ENCODE results near the gene FNBP1L. TPM values are rescaled to one million over a fixed set of nuclear protein-coding genes. Genes with fewer than 3 reads are reported as not detected.

The FNBP1L gene
- total and polyA plus RNA-seq, 10 of the 15 experiments (the other 5 are each of a cell fraction or from before 2014, with no cell fraction given) = 0.02 to 0.12 (median 0.07) TPM; not detected in 4

DNA sequence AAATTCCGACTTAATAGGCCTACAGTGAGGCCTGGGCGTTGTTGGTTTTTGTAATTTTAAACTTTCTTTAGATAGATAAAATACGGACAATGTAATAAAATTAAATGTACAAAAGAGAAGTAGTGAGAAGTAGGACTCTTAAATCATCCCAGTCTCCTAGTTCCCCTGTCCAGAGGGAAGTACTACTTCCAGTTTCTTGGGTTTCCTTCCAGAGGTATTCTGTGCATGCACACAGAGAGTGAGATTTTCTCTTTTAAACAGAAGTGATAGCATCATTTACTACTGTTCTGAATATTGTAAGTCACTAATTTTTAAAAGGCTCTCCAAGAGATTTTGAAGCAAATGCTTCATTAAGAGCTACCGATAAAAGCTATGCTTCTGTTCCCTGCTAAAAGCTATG lies 7.2 kb upstream of the FNBP1L start:
- DNase-seq (ENCODE audit: low read depth, low spot score) (no peak), FAIRE-seq (no peak), ATAC-seq (no peak)
- Histone ChIP-seq H3K27me3 (replicated peaks in 1 of 2; ENCODE audit: control insufficient read depth in 2 of 2, insufficient read depth in 2 of 2, low read length in 1 of 2) (peaks cover 0 to 2% of the 10 kb centered on the region in 2 experiments; a peak in 2 of 4 replicates), H3K9ac (ENCODE audit: control insufficient read depth, insufficient read depth, low read length) (no peak overlapping the region), H3K4me2 (ENCODE audit: control insufficient read depth, insufficient read depth) (no peak overlapping the region), H3K27ac (ENCODE audit: control insufficient read depth, insufficient read depth) (no peak overlapping the region), H3K36me3 (ENCODE audit: control insufficient read depth in 2 of 2, insufficient read depth in 2 of 2, low read length in 1 of 2) (no peaks in the 10 kb centered on the region), H3K79me2 (ENCODE audit: control insufficient read depth, insufficient read depth, low read length) (no peaks in the 10 kb centered on the region), H2AFZ (ENCODE audit: control insufficient read depth, low read depth, low read length) (no peak overlapping the region), H3K4me3 (no peak overlapping the region), H3K9me3 (replicated peaks; ENCODE audit: control insufficient read depth, insufficient read depth, low read length) (no peaks in the 10 kb centered on the region), H4K20me1 (ENCODE audit: control insufficient read depth, insufficient read depth) (no peaks in the 10 kb centered on the region), H3K4me1 (ENCODE audit: control insufficient read depth, insufficient read depth, low read length) (no peaks in the 10 kb centered on the region)
- 25% methylated on average over 4 of the region's 4 CpGs for WGBS (ENCODE audit: insufficient coverage, insufficient replicate concordance, low lambda C conversion rate, missing lambda C conversion rate)
- ChIA-PET POLR2A (no interaction called here), SMC1A (ENCODE audit: uncharacterized antibody, unreplicated experiment) (no interaction called here), RAD21 (ENCODE audit: unreplicated experiment) (no interaction called here), CTCF (interaction anchor here (1.9 kb wide), 1 partner anchor 9 kb away, joined by 4 read pairs; no protein-coding TSS in a partner anchor)
- in situ Hi-C loops (cut with MboI) (loop anchor here (25.0 kb wide), 1 partner anchor 397 kb away; no protein-coding TSS in a partner anchor), intact Hi-C loops (cut with micrococcal nuclease; ENCODE audit: unreplicated experiment) (no loop called here)
- no TSS peak for BruUV-seq (replicated peaks)
- no peak for TF ChIP-seq BHLHE40 (IDR thresholded peaks at IDR 0.05; ENCODE audit: borderline replicate concordance in 1 of 2, low read depth in 2 of 2, low read length in 1 of 2)
- no peak for TF ChIP-seq WRNIP1 (IDR thresholded peaks at IDR 0.05; ENCODE audit: borderline replicate concordance, low read depth, low read length)
- no peak for TF ChIP-seq RCOR1 (conservative IDR thresholded peaks at IDR 0.05; ENCODE audit: low read depth, low read length)
- TF ChIP-seq FOXK2 (IDR thresholded peaks at IDR 0.05) = no peak
- no peak for TF ChIP-seq KAT2A (conservative IDR thresholded peaks at IDR 0.05; ENCODE audit: control insufficient read depth, low read depth, low read length)
- no peak for TF ChIP-seq PAX8 (IDR thresholded peaks at IDR 0.05)
- TF ChIP-seq NFYB (IDR thresholded peaks at IDR 0.05; ENCODE audit: insufficient read depth, low read depth, low read length) = no peak
- TF ChIP-seq POLR2A (IDR thresholded peaks at IDR 0.05; ENCODE audit: low read depth, low read length) = no peak
- no peak for TF ChIP-seq SRF (IDR thresholded peaks at IDR 0.05; ENCODE audit: low read depth in 2 of 2, low read length in 2 of 2)
- TF ChIP-seq, protein P1, sequence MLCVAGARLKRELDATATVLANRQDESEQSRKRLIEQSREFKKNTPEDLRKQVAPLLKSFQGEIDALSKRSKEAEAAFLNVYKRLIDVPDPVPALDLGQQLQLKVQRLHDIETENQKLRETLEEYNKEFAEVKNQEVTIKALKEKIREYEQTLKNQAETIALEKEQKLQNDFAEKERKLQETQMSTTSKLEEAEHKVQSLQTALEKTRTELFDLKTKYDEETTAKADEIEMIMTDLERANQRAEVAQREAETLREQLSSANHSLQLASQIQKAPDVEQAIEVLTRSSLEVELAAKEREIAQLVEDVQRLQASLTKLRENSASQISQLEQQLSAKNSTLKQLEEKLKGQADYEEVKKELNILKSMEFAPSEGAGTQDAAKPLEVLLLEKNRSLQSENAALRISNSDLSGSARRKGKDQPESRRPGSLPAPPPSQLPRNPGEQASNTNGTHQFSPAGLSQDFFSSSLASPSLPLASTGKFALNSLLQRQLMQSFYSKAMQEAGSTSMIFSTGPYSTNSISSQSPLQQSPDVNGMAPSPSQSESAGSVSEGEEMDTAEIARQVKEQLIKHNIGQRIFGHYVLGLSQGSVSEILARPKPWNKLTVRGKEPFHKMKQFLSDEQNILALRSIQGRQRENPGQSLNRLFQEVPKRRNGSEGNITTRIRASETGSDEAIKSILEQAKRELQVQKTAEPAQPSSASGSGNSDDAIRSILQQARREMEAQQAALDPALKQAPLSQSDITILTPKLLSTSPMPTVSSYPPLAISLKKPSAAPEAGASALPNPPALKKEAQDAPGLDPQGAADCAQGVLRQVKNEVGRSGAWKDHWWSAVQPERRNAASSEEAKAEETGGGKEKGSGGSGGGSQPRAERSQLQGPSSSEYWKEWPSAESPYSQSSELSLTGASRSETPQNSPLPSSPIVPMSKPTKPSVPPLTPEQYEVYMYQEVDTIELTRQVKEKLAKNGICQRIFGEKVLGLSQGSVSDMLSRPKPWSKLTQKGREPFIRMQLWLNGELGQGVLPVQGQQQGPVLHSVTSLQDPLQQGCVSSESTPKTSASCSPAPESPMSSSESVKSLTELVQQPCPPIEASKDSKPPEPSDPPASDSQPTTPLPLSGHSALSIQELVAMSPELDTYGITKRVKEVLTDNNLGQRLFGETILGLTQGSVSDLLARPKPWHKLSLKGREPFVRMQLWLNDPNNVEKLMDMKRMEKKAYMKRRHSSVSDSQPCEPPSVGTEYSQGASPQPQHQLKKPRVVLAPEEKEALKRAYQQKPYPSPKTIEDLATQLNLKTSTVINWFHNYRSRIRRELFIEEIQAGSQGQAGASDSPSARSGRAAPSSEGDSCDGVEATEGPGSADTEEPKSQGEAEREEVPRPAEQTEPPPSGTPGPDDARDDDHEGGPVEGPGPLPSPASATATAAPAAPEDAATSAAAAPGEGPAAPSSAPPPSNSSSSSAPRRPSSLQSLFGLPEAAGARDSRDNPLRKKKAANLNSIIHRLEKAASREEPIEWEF (IDR thresholded peaks at IDR 0.05; ENCODE audit: insufficient replicate concordance, low read depth, low read length) = no peak

All from GM12878 (cell line).